ENCODE data around the gene CLBA1.

Gene CLBA1

GRCh38 chr14:104968153-104968527 lies 17.4 kb upstream of the CLBA1 start:
- no peak for DNase-seq (ENCODE audit: extremely low read depth in 1 of 2, low read depth in 1 of 2)

GRCh38 chr14:104968541-104969401 lies 16.8 kb upstream of the CLBA1 start:
- DNase-seq (ENCODE audit: extremely low read depth in 1 of 2, low read depth in 1 of 2), result no peak

DNA sequence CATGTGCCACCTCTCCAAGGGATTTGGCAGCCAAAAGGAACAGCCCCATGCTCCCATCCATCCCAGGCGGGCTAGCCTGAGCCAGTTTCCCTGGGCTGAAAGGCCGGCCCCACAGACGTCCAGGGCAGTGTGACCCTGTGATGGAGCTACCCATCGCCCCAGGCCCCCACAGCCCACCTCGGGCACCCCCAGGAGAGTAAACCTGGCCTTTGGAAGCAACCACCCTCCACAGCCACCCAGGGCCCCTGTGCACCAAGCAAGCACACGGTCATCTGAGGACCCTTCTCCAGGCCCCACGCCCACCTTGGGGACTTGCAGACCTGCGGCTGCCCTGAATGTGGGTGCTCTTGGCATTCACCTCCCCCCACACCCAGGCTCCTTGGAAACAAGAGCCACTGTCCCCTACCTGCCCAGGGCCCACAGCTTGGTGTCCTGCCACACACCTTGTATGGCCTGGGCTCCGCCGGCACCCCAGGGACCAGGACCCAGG lies 15.8 kb upstream of the CLBA1 start:
- DNase-seq (ENCODE audit: extremely low read depth in 1 of 2, low read depth in 1 of 2), result no peak

DNA sequence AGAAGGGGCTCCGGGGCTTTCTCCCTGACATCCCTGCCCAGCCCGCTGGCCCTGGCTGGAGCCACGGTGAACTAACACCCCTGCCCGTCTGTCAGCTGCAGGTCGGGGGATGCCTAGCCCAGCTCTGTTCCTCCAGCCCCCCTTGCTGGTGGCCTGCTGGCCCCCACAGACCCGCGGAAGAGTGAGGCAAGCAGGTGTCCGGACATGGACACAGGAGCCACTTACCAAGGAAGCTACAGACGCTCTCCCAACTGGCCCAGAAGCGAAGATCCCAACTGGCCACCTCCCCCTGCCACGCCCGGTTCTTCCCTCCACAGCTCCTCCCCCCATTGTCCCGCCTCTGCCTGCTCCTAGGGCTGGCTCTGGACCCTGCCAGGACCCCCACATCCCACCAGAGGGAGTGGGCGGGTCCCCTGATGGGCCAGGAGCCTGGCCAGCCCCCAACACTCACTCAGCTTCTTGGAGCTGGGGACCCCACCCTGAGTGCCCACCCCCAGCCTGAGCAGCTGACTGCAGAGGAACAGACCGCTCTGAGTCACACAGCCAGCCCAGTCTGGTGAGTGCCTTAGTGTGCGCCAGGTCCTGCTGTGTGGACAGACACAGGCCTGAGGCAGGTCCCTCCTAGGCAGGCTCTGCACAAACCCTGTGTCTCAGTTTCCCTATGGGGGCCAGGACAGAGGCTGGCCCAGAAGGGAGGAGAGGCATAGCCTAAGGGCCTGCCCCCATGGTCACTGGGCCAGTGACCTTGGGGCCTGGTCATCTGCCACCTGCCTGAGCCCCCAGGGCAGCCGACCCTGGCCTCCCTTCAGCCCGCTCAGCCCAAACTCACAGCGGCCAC lies 15.1 kb upstream of the CLBA1 start:
- DNase-seq (ENCODE audit: extremely low read depth in 1 of 2, low read depth in 1 of 2), result no peak

- no peak for DNase-seq (ENCODE audit: extremely low read depth in 1 of 2, low read depth in 1 of 2)
Observed at GRCh38 chr14:104971447-104972240, 13.9 kb upstream of the CLBA1 start.

DNA sequence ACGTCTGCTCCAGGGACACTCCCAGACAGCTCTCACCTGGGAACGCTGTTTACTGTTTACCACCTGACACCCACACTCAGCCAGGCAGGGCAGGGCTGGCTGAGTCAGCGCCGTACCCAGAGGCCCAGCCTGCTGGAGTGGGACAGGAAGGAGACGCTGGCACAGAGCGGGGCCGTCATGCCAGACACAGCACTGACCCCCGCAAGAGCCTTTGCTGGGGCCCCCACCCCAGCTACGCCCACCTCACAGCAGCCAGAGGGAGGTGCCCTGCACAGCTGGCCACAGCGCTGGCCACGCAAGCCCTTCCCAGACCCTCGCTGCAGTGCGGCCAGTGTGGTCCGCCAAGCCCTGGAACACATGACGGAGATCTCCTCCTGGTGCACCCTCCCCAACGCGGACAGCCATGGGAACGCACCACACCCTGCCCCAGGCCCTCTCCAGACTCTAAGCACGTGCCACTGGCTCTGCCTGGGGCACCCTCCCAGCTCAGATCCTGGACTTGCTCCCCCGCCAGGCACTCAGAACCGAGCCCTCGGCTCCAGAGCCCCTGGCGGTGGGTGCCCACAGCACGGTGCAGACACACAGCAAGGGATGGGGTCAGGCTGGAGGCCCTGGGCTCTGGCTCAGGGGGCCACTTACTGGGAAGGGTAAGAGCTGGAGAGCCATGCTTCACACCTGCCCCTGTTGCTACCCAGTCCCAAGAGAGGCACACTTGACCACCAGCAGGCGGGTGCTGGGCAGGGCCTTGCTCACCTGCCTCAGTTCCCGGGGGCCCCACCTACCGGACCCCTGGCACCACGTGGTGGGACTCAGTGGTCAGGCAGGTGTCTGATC lies 13.1 kb upstream of the CLBA1 start:
- no peak for DNase-seq (ENCODE audit: extremely low read depth in 1 of 2, low read depth in 1 of 2)

DNA sequence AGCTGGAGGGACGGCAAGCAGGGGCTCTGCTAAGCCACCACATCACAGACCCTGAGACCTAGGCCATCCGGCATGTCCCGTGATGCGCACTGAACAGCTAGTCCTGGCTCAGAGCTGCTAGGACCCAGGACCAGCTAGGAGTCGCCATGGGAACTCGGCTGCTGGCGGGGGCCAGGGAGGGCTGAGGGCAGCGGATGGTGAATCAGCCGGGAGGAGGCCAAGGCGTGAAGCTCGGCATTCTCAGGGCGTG lies 12.5 kb upstream of the CLBA1 start:
- no peak for DNase-seq (ENCODE audit: extremely low read depth in 1 of 2, low read depth in 1 of 2)

DNA sequence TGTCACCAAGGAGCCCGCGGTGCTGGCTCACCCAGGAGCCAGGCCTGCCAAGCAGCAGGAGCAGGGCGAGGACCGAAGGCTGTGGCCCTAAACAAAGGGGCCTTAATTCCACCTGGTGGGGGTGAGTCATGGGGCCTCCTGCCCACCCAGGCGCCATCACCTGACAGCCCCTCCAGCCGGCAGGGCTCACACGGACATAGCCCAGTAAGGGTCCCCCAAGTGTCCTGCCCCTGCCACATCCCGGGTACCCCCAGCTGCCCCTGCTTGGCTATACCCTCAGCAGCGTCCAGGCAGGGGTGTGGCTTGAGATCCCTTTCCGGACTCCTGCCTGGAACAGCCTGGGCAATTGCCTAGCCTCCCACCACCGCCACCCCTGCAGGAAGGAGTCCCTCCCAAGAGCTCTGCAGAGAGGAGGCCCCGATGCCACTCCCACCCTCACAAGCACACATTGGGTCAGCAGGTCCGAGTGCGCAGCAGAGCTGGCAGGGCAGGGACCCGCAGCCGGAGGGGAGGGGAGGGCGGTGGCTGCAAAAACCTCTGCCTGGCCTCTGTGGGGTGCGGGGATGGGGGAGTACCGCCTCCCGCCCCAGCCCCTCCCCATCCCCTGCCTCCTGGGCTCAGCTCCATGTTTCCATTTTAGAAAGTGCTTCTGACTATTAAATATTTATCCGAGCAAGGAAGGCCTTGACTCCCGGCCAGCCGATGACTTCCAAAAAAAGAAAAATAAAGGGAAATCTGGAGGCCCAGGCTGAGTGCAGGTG lies 12.0 kb upstream of the CLBA1 start:
- no peak for DNase-seq (ENCODE audit: extremely low read depth in 1 of 2, low read depth in 1 of 2)

DNA sequence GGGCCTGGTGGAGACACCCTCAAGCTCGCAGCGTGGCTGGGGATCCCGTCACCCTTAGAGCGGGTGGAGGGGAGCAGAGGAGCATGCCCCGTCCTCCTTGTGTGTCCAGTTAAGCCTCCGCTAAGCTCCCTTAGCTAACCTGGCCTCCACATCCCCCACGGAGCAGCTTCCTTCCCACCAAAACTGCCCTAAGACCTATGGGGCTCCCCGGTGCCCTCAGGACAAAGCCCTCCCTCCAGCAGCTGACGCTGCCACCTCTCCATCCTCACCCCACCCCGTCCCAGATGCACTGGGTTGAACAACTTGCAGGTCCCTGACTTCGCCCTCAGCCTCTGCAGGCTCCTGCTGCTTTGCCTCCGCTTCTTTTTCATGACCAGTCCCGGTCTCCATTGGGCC lies 11.4 kb upstream of the CLBA1 start:
- no peak for DNase-seq (ENCODE audit: extremely low read depth in 1 of 2, low read depth in 1 of 2)

- no peak for DNase-seq (ENCODE audit: extremely low read depth in 1 of 2, low read depth in 1 of 2)
Observed at GRCh38 chr14:104974665-104975390, 10.8 kb upstream of the CLBA1 start.

- no peak for DNase-seq (ENCODE audit: extremely low read depth in 1 of 2, low read depth in 1 of 2)
Observed at GRCh38 chr14:104975481-104976197, 9.9 kb upstream of the CLBA1 start.

DNA sequence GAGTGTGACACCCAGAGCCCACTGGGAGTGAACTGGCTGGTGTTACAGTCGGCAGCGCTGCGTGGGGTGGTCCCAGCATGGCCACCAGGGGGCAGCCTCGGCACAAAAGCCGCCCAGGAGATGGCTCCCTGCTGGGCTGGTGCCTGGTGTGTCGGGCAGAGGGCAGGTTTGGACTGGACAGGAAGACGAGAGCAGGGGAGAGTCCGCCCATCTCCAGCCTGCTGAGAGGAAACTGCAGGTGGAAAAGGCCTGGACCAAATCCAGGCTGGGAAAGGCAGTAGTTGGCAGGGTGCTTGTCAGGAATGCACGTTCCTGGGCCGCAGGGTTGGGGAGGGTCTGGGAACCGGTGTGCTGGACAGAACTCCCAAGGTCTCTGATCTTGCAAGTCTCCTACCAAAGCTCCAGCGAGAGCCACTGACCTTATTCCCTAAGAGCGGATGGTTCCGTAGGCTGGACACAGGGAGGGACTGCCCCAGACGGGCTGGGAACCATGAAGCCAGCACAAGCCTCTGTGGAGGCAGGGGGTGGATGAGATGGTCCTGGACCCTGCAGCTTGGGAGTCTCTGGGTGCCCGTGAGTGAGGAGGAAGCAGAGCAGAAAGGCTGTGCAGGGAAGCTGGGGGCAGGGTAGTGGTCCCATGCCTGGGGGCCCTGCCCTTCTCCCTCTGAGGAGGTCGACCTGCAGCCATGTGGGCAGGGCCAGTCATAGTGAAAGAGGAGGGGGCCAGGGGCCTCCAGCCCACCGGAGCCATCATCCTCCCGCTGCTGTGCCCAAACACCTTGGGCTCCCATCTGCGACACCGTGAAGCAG lies 9.2 kb upstream of the CLBA1 start:
- DNase-seq (ENCODE audit: extremely low read depth in 1 of 2, low read depth in 1 of 2), result peak; percentile 66 to 68

DNA sequence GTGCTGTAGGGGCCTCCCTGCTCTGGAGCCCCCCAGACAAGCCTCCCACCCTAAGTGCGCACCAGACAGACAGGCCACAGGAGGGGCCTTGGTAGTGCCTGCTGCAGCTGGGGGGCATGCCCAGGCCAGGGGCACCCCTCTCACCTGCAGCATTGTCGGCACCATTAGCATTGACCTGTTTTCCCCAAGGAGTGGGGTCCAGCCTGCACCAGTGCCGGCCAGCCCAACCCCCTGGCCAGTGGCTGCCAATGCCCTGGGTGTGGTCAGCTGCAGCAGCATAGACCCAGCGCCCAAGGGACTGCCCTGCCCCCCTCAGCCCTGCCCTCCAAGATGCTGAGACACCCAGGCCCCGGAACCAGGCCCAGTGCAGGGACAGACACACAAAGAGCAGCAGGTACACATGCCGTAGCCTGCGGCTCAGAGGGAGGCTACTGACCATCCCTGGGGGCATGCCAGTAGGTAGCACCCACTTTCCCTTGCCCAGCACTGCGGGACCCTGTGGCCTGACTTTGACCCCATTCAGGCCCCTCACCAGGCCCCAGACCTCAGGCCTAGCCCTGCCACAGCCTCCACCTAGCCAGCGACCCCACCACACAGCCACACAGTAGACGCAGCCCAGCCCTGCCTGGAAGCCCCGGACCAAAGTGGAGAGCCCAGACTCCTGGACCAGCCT lies 8.4 kb upstream of the CLBA1 start:
- no peak for DNase-seq (ENCODE audit: extremely low read depth in 1 of 2, low read depth in 1 of 2)

DNA sequence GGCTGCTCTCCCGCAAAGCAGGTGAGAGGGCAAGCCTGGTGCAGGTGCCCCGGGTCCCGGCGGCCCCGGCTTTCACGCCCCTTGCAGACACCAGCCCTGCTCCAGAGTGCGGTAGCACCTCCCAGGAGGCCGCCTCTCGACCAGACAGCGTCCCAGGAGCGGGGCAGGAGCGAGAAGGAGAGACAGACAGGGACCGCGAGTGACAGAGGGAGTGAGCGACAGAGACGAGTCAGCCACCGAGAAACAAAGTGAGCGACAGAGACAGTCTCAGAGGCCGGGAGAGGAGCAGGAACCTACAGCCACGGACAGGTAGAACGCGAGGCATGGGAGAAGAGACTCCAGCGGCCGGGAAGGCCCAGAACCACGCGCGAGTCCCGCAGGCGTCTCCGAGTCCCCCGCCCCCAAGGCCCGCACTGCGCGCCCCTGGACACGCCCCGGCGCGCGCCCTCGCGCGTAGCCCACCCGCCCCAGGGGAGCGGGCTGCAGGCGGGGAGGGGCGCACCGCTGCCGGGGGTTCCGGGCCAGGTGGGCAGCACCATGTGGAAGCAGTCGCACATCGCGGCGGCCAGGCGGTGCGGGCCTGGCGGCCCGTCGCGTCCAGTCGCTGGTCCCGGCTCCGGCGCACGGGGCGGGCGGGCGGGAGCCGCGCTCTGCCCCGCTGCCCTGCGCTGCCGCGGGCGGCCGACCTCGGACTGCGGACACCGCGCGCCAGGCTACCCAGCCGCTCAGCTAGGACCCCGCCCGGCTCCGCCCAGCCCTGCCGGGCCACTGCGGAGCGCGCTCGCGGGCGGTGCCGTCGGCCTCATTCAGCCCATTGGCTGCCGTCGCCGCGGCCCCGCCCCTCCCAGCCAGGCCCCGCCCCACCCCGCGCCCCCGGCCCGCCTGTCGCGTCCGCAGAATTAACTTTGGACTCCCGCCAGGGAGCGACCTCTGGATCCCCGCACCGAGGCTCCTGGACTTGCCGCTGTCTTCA lies 7.6 kb upstream of the CLBA1 start, which contains the start of gene AHNAK2:
Gene AHNAK2, minus strand, starts transcription at position 694 of the 973 bp plus-strand sequence. Its CDS starts 137 bp downstream, at position 557.
- DNase-seq (ENCODE audit: extremely low read depth in 1 of 2, low read depth in 1 of 2), result peak in 1 of 2 donors; percentile 39

- no peak for DNase-seq (ENCODE audit: extremely low read depth in 1 of 2, low read depth in 1 of 2)
Observed at GRCh38 chr14:104978746-104979691, 6.6 kb upstream of the CLBA1 start.
